SK-N-SH treated with all-trans-retinoic acid at 6 μM for 48 hours (cell line): ENCODE measurements around the gene SEMA3E.

Experiments
- CSDC2 ChIP-seq: fragments of 250-450 bp; sonication (Bioruptor Pico); IDR thresholded peaks from 2 replicates; pipeline ENCODE4 v1.5.0; 2020; ENCODE audit warnings: mild to moderate bottlenecking, moderate library complexity
- ISL1 ChIP-seq: fragments of 250-450 bp; sonication (Bioruptor Pico); IDR thresholded peaks from 2 replicates; pipeline ENCODE4 v2.1.2; 2022; ENCODE audit warnings: mild to moderate bottlenecking, moderate library complexity
- PPARA ChIP-seq: fragments of 250-450 bp; sonication (Bioruptor Pico); IDR thresholded peaks from 2 replicates; pipeline ENCODE4 v1.5.0; 2020; ENCODE audit warnings: mild to moderate bottlenecking, borderline replicate concordance
- TOX ChIP-seq: fragments of 250-450 bp; sonication (Bioruptor Pico); IDR thresholded peaks from 2 replicates; pipeline ENCODE4 v1.8.0; 2021; ENCODE audit warnings: mild to moderate bottlenecking, moderate library complexity, borderline replicate concordance
- ZFP30 ChIP-seq: fragments of 450-650 bp; formaldehyde crosslinking; IDR thresholded peaks from 2 replicates; pipeline ENCODE4 v1.5.0; 2022; ENCODE audit warnings: mild to moderate bottlenecking, moderate library complexity
- TF ChIP-seq, protein P1 (sequence below): fragments of 250-450 bp; sonication (Bioruptor Pico); IDR thresholded peaks from 2 replicates; pipeline ENCODE4 v1.5.1; 2021; ENCODE audit warnings: mild to moderate bottlenecking, moderate library complexity

DNA sequence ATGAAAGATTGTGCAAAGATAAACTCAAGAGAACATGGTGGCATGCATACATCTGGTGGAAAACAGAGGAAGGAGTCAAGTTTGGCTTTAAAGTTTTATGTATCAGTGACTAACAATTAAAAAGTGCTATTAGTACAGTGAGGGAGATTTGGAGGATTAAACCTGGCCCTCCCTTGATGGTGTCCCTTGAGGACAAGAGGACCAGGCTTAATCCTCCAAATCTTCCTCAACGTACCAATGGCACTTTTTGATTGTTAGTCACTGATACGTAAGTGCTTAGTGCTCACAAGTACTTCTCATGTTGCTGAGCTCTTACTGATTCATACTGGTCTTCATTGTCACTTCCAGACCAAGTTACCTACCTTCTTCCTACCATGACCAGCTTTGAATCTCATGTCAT lies 47.2 kb upstream of the SEMA3E start:
- TF ChIP-seq PPARA (CRISPR knock-in tag) (no peak), TOX (CRISPR knock-in tag) (no peak), ZFP30 (no peak), ISL1 (CRISPR knock-in tag) (no peak), CSDC2 (no peak)
- TF ChIP-seq, protein P1, sequence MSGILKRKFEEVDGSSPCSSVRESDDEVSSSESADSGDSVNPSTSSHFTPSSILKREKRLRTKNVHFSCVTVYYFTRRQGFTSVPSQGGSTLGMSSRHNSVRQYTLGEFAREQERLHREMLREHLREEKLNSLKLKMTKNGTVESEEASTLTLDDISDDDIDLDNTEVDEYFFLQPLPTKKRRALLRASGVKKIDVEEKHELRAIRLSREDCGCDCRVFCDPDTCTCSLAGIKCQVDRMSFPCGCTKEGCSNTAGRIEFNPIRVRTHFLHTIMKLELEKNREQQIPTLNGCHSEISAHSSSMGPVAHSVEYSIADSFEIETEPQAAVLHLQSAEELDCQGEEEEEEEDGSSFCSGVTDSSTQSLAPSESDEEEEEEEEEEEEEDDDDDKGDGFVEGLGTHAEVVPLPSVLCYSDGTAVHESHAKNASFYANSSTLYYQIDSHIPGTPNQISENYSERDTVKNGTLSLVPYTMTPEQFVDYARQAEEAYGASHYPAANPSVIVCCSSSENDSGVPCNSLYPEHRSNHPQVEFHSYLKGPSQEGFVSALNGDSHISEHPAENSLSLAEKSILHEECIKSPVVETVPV, result no peak
